ENCODE data around the gene TMEM212.
A peak's percentile ranks its signal among the peaks of the same experiment; 100 is the strongest.

DNA sequence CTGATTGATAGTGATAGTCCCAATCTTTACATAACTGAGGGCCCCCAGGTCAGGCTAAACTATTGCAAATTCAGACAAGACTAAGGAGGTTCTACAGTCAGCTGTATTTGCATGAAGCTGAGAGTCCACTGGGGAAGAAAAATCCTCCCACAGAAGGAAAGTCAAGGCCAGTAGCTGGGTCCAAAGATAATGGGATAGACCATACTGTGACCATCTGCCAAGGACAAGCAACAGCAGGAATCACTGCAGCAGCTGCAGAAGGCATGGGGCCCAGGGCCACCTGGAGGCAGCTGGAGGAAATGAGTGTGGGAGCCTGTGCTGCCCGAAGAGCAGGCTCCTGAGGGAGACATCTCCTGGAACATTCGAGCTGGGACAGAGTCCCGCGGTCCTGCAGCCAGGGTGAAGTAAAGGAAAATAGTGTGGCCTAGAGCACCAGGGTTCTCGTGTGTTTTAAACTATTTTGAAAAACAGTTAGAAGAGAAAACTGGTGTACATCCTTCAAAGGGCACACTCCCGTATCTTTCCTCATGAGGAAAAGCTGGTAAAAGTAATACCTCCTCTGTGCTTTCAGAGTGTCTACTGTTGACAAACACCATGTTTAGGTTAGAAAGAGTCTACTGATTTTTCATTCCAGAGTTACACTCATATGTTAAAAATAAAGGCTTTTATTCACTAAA, 13.2 kb upstream of the TMEM212 start:
- TF ChIP-seq, protein P1, sequence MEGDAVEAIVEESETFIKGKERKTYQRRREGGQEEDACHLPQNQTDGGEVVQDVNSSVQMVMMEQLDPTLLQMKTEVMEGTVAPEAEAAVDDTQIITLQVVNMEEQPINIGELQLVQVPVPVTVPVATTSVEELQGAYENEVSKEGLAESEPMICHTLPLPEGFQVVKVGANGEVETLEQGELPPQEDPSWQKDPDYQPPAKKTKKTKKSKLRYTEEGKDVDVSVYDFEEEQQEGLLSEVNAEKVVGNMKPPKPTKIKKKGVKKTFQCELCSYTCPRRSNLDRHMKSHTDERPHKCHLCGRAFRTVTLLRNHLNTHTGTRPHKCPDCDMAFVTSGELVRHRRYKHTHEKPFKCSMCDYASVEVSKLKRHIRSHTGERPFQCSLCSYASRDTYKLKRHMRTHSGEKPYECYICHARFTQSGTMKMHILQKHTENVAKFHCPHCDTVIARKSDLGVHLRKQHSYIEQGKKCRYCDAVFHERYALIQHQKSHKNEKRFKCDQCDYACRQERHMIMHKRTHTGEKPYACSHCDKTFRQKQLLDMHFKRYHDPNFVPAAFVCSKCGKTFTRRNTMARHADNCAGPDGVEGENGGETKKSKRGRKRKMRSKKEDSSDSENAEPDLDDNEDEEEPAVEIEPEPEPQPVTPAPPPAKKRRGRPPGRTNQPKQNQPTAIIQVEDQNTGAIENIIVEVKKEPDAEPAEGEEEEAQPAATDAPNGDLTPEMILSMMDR (conservative IDR thresholded peaks at IDR 0.05): peak; percentile 87
- TF ChIP-seq ZFX (IDR thresholded peaks at IDR 0.05): no peak

All from C4-2B (cell line).